NCI-H1092 treated with DMSO at 0.1 percent for 48 hours (cell line): ENCODE data around the gene RGS7BP.
A peak's percentile ranks its signal among the peaks of the same experiment; 100 is the strongest.

ENCODE experiments used
- DNase-seq: peaks from one replicate; lab custom pipeline; 2025; lab: John Stamatoyannopoulos, UW

The RGS7BP gene

GRCh38 chr5:64634997-64635686 lies 129.3 kb downstream of the RGS7BP start:
- DNase-seq: peak; percentile 14

DNA sequence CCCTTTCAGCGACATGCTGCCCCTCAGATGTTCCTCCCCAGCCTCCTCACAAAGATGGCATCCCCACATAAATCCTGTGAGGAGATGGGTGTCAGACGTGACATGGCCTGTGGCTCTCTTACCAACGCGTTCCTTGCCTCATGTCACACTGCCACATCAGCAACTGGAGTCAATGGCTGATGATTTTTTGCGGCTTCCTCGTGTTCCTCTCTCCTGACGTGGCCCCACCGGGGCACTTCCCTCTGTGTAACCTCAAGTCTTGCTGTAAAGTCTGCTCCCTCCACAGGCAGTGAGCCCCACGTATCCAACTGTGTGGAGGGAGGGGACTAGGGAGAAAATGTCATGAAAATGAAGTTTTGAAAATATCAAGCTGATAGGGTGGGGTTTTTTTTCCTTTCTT lies 131.3 kb downstream of the RGS7BP start:
- DNase-seq: no peak

- DNase-seq: no peak
Measured at GRCh38 chr5:64637837-64638443, 132.1 kb downstream of the RGS7BP start.

DNA sequence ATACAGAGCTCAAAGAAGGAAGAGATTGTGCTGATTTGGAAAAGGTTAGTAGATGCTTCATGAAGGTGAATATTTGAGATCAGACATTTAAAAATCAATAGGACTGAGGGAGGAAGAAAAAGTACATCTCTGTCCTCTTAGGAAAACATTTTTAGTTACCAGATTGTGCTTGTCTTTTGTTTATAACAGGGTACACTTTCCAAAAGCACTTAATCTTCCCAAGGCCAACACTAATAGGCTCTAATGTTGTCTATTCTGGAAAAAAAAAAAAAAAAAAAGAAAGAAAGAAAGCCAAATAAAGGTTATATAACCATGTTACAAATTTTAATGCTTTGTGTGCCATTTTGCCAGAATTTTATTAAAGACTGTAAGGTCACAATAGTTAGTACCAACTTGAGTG lies 139.0 kb downstream of the RGS7BP start:
- DNase-seq: no peak

DNA sequence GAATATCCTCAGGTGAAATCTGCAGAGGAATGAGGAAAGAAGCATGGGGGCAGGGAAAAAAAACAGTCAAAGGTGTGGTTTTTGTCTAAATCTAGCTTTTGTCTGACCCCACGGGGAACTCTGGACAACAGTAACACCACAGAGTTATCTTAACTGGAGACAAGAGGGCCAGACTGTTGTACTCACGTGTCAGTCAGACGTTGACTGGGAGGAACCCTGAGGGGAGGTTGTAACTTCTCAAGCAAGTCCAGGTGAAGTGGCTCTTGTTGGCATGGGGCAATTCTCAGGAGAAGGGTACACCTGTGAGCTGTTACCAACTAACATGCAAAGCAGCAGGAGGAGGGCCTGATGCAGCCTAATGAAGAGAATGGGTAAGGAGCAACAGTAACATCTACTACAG lies 140.4 kb downstream of the RGS7BP start:
- no peak for DNase-seq

DNA sequence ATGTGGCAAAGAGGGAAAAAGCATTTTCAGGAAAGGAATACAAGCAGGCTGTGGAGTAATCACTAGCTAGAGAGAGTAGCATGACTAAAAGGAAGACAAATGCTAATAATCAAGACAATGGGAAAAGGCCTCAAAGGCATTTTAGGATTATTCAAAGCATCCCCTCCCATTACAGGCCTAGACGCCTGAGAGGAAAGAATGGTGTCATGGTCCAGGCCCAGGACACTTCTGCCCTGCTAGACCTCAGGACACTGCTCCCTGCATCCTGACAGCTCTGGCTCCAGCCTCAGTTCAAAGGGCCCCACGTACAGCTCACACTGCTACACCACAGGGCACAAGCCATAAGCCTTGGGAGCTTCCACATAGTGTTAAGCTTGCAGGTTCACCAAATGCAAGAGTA lies 143.7 kb downstream of the RGS7BP start:
- DNase-seq: no peak

DNA sequence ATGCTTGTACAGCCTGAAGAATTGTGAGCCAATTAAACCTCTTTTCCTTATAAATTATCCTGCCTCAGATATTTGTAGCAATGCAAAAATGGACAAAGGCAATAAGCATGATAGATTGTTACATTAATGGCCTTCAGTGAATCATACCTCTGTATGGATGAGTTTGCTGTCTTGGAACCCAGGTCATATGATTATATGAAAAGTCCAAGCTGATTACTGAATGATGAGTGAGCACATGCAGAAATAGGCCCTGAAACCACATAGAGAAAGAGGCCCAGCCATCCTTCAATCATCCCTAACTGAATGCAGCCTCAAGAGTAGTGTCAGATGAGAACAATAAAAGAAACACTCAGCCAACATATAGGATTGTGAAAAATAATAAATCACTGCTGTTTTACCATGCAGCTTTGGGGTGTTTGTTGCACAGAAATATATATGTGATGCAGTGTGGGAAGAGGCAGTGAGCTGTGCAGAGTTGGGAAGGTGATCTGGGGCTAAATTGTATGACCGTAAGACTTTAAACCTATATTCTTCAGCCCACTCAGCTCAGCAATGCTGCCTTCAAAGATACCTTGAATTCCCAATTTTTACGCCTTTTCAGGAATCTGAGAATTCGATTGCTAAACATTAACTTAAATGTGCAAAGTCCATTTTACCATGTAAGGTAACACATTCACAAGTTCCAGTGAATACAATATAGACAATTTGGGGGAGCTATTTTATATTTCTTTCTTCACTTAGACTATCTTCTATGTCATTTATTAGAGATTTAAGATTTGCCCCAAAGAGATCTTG lies 148.1 kb downstream of the RGS7BP start:
- no peak for DNase-seq

GRCh38 chr5:64654561-64654938 lies 148.7 kb downstream of the RGS7BP start:
- no peak for DNase-seq

DNA sequence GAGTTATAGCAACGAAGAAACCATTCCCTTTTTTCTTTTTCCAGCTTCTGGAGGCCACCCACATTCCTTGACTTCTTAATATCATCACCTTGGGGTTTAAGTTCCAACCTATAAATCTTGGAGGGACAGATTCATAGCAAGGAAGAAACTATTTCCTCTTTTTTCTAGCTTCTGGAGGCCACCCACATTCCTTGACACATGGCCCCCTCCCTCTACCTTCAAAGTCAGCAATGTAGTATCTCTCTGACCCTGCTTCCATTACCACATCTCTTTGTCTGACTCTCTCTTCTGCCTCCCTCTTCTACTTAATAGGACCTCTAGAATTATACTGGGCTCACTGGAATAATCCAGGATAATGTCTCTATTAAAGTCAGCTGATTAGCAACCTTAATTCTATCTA lies 149.8 kb downstream of the RGS7BP start:
- DNase-seq: no peak

DNA sequence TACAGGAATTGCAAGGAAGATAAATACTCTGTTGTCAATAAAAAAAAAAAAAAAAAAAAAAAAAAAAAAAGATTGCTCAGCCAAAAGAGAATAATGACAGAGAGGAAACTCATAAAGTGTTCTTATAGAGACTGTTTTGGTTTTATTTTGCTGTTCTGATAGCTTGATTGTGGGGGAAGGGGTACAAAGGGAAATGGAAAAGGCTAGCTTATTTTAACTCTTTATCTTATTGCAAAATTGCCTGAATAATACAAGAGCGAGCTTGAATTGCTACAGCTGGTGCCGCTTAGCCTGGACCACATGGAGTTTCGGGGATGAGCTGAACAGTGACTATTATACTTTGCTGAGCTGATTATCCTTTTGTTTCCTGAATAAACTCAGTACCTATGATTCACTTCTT lies 153.5 kb downstream of the RGS7BP start:
- DNase-seq: no peak
